ENCODE results near the gene AP2A2.

Gene AP2A2

DNA sequence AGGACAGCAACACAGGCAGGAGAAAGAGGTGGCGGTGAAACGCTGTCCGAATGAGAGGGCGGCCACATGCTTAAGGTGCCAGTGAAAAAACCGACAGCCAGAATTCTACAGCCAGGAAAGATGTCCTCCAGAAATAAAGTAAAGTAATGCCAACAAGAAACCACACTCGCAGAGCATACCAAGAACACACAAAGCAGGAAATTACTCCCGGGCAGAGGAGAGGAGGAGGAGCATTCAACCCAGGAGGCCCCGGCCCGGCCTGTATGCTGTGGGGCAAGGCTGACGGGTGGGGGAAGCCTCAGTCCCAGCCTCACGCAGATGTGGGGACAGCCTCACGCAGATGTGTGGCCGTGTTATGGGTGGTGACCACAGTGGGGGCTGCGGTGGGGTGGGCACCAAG lies 43.1 kb upstream of the AP2A2 start:
- no peak for DNase-seq (ENCODE audit: low spot score)
- Histone ChIP-seq H4K91ac (ENCODE audit: low read depth, low read length, poor library complexity) (no peak overlapping the region), H3K18ac (ENCODE audit: low read length) (no peak overlapping the region), H2BK120ac (ENCODE audit: low read depth, low read length) (no peak overlapping the region), H3K36me3 (replicated peaks in 1 of 2; ENCODE audit: control insufficient read depth in 2 of 2, insufficient read depth in 2 of 2, low read length in 2 of 2) (peaks cover 32 to 73% of the 10 kb centered on the region in 2 donors), H3K23ac (ENCODE audit: low read depth, low read length, poor library complexity) (no peak overlapping the region), H3K9me3 (replicated peaks in 1 of 2; ENCODE audit: control insufficient read depth in 2 of 2, insufficient read depth in 1 of 2, low read depth in 1 of 2, low read length in 2 of 2) (no peaks in the 10 kb centered on the region), H3K9ac (ENCODE audit: low read depth, low read length, poor library complexity) (no peak overlapping the region), H2BK5ac (ENCODE audit: low read length) (no peak overlapping the region), H2BK15ac (ENCODE audit: low read length) (no peak overlapping the region), H3K4me1 (ENCODE audit: control insufficient read depth in 2 of 2, insufficient read depth in 1 of 2, low read depth in 1 of 2, low read length in 2 of 2) (no peaks in the 10 kb centered on the region), H3K27ac (replicated peaks; ENCODE audit: low read length) (no peak overlapping the region), H2AK5ac (ENCODE audit: low read depth, low read length) (no peak overlapping the region), H3K14ac (ENCODE audit: low read length) (no peak overlapping the region), H3K27me3 (ENCODE audit: control insufficient read depth in 3 of 3, insufficient read depth in 3 of 3, low read depth in 1 of 3, low read length in 3 of 3) (no peaks in the 10 kb centered on the region), H2BK12ac (ENCODE audit: low read length) (no peak overlapping the region), H3K79me1 (ENCODE audit: low read depth, low read length) (peaks cover 9% of the 10 kb centered on the region), H3K4me3 (ENCODE audit: low read length in 2 of 2) (no peak overlapping the region), H3K4ac (ENCODE audit: low read length) (no peak overlapping the region), H4K8ac (ENCODE audit: low read depth, low read length) (no peak overlapping the region), H2AFZ (ENCODE audit: low read length) (no peak overlapping the region), H3K4me2 (ENCODE audit: insufficient read depth, low read length, poor library complexity, severe bottlenecking) (no peak overlapping the region)
- no CpG with 5 or more reads among the region's 14 CpGs for WGBS, 2 donors (ENCODE audit: extremely low coverage in 2 of 2, insufficient read length in 2 of 2, insufficient replicate concordance in 1 of 2)

DNA sequence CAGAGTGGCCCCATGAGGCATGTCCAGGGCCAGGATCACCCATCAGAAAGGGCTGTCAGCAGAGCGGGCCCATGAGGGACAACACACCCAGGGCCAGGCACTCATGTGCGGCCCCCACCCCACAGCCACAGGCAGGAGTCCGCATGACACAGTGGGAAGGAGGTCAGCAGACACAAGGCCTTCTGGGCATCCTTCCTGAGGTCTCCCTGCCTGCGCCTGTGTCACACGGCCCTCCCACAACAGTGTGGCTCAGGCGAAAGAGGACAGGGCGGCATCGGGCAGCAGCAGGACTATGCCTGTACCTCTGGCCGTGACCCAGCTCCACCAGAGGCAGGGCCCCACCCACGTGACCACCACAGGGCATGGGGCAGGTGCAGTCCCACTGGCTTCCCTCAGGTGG lies 42.1 kb upstream of the AP2A2 start:
- Histone ChIP-seq H3K14ac (ENCODE audit: low read length) (no peak overlapping the region), H2BK5ac (ENCODE audit: low read length) (no peak overlapping the region), H4K8ac (ENCODE audit: low read depth, low read length) (no peak overlapping the region), H3K9ac (ENCODE audit: low read depth, low read length, poor library complexity) (peak overlapping the region; percentile 10), H2AK5ac (ENCODE audit: low read depth, low read length) (no peak overlapping the region), H2BK15ac (ENCODE audit: low read length) (no peak overlapping the region), H2BK12ac (ENCODE audit: low read length) (no peak overlapping the region), H3K27ac (replicated peaks; ENCODE audit: low read length) (no peak overlapping the region), H3K4me2 (ENCODE audit: insufficient read depth, low read length, poor library complexity, severe bottlenecking) (no peak overlapping the region), H3K4me1 (ENCODE audit: control insufficient read depth in 2 of 2, insufficient read depth in 1 of 2, low read depth in 1 of 2, low read length in 2 of 2) (no peaks in the 10 kb centered on the region), H3K27me3 (ENCODE audit: control insufficient read depth in 3 of 3, insufficient read depth in 3 of 3, low read depth in 1 of 3, low read length in 3 of 3) (no peaks in the 10 kb centered on the region), H3K4ac (ENCODE audit: low read length) (no peak overlapping the region), H2BK120ac (ENCODE audit: low read depth, low read length) (no peak overlapping the region), H3K79me1 (ENCODE audit: low read depth, low read length) (peaks cover 10% of the 10 kb centered on the region), H3K4me3 (ENCODE audit: low read length in 2 of 2) (no peak overlapping the region), H3K9me3 (replicated peaks in 1 of 2; ENCODE audit: control insufficient read depth in 2 of 2, insufficient read depth in 1 of 2, low read depth in 1 of 2, low read length in 2 of 2) (no peaks in the 10 kb centered on the region), H4K91ac (ENCODE audit: low read depth, low read length, poor library complexity) (no peak overlapping the region), H2AFZ (ENCODE audit: low read length) (no peak overlapping the region), H3K23ac (ENCODE audit: low read depth, low read length, poor library complexity) (no peak overlapping the region), H3K36me3 (replicated peaks in 1 of 2; ENCODE audit: control insufficient read depth in 2 of 2, insufficient read depth in 2 of 2, low read length in 2 of 2) (peaks cover 39 to 77% of the 10 kb centered on the region in 2 donors), H3K18ac (ENCODE audit: low read length) (peak overlapping the region; percentile 12)
- DNase-seq (ENCODE audit: low spot score), result no peak
- no CpG with 5 or more reads among the region's 10 CpGs for WGBS, 2 donors (ENCODE audit: extremely low coverage in 2 of 2, insufficient read length in 2 of 2, insufficient replicate concordance in 1 of 2)

DNA sequence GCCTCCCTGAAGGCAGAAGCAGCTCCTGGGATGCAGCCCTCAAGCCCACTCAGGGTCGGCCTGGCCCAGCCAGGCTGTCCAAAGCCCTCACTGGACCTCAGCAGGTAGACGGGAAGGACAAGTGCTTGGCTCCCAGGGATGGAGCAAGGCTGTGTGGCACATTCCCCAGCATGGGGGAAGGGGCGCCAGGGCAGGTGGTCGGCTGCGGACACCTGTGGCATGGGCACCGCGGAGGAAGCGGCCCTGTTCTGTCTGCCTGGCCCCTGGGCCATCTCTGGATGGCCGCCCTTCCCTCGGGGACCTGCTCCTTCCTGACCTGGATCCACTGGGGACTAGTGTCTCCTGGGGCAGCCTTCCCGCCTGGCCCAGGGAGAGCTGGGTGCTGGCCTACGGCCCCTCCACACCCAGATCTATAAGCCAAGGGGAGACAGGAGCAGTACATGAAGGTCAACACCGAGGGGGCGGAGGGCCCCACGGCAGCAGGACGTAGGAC lies 41.0 kb upstream of the AP2A2 start:
- no peak overlapping the region for H4K8ac ChIP-seq (ENCODE audit: low read depth, low read length)
- no peaks in the 10 kb centered on the region for H3K9me3 ChIP-seq (replicated peaks in 1 of 2; ENCODE audit: control insufficient read depth in 2 of 2, insufficient read depth in 1 of 2, low read depth in 1 of 2, low read length in 2 of 2)
- no peak for DNase-seq (ENCODE audit: low spot score)
- H3K27ac ChIP-seq (replicated peaks; ENCODE audit: low read length), result no peak overlapping the region
- no peaks in the 10 kb centered on the region for H3K4me1 ChIP-seq (ENCODE audit: control insufficient read depth in 2 of 2, insufficient read depth in 1 of 2, low read depth in 1 of 2, low read length in 2 of 2)
- H2BK12ac ChIP-seq (ENCODE audit: low read length), result peak overlapping the region; percentile 58
- H3K4me3 ChIP-seq (ENCODE audit: low read length in 2 of 2), result peak overlapping the region in 1 of 2 donors; percentile 25
- H3K14ac ChIP-seq (ENCODE audit: low read length), result peak overlapping the region; percentile 21
- no peak overlapping the region for H3K9ac ChIP-seq (ENCODE audit: low read depth, low read length, poor library complexity)
- H3K4ac ChIP-seq (ENCODE audit: low read length), result peak overlapping the region; percentile 76
- peak overlapping the region; percentile 65 for H3K23ac ChIP-seq (ENCODE audit: low read depth, low read length, poor library complexity)
- H3K36me3 ChIP-seq (replicated peaks in 1 of 2; ENCODE audit: control insufficient read depth in 2 of 2, insufficient read depth in 2 of 2, low read length in 2 of 2), result peaks cover 33 to 69% of the 10 kb centered on the region in 2 donors
- H3K27me3 ChIP-seq (ENCODE audit: control insufficient read depth in 3 of 3, insufficient read depth in 3 of 3, low read depth in 1 of 3, low read length in 3 of 3), result no peaks in the 10 kb centered on the region
- no CpG with 5 or more reads among the region's 16 CpGs for WGBS, 2 donors (ENCODE audit: extremely low coverage in 2 of 2, insufficient read length in 2 of 2, insufficient replicate concordance in 1 of 2)
- no peak overlapping the region for H2AFZ ChIP-seq (ENCODE audit: low read length)
- H2BK120ac ChIP-seq (ENCODE audit: low read depth, low read length), result no peak overlapping the region
- H4K91ac ChIP-seq (ENCODE audit: low read depth, low read length, poor library complexity), result no peak overlapping the region
- no peak overlapping the region for H3K4me2 ChIP-seq (ENCODE audit: insufficient read depth, low read length, poor library complexity, severe bottlenecking)
- H3K79me1 ChIP-seq (ENCODE audit: low read depth, low read length), result peaks cover 11% of the 10 kb centered on the region
- no peak overlapping the region for H2BK5ac ChIP-seq (ENCODE audit: low read length)
- no peak overlapping the region for H3K18ac ChIP-seq (ENCODE audit: low read length)
- no peak overlapping the region for H2BK15ac ChIP-seq (ENCODE audit: low read length)
- no peak overlapping the region for H2AK5ac ChIP-seq (ENCODE audit: low read depth, low read length)

DNA sequence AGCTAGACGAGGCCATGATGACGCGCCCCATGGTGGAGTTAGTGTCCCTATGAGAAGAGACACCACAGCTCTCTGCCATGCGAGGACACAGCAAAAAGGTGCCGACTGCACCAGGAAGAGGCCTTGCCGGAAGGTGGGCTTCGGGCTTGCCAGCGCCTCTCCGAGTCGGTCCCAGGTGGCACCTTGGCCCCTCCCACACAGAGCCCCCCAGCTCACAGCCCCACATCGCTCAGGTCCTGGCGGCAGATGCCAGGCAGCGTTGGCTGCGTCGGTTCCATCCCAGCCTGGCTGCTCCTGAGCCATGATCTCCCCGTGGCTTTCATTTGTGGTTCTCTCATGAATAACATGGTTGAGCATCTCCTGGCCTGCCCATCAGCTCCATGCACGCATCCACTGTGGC lies 39.1 kb upstream of the AP2A2 start:
- Histone ChIP-seq H3K4me2 (ENCODE audit: insufficient read depth, low read length, poor library complexity, severe bottlenecking) (no peak overlapping the region), H3K4me3 (ENCODE audit: low read length in 2 of 2) (no peak overlapping the region), H3K18ac (ENCODE audit: low read length) (no peak overlapping the region), H3K14ac (ENCODE audit: low read length) (no peak overlapping the region), H3K9ac (ENCODE audit: low read depth, low read length, poor library complexity) (no peak overlapping the region), H4K91ac (ENCODE audit: low read depth, low read length, poor library complexity) (no peak overlapping the region), H3K9me3 (replicated peaks in 1 of 2; ENCODE audit: control insufficient read depth in 2 of 2, insufficient read depth in 1 of 2, low read depth in 1 of 2, low read length in 2 of 2) (no peaks in the 10 kb centered on the region), H3K36me3 (replicated peaks in 1 of 2; ENCODE audit: control insufficient read depth in 2 of 2, insufficient read depth in 2 of 2, low read length in 2 of 2) (peaks cover 22 to 61% of the 10 kb centered on the region in 2 donors), H3K4ac (ENCODE audit: low read length) (no peak overlapping the region), H2AK5ac (ENCODE audit: low read depth, low read length) (no peak overlapping the region), H3K4me1 (ENCODE audit: control insufficient read depth in 2 of 2, insufficient read depth in 1 of 2, low read depth in 1 of 2, low read length in 2 of 2) (peaks cover 0 to 11% of the 10 kb centered on the region in 2 donors), H2BK15ac (ENCODE audit: low read length) (no peak overlapping the region), H3K79me1 (ENCODE audit: low read depth, low read length) (peaks cover 8% of the 10 kb centered on the region), H4K8ac (ENCODE audit: low read depth, low read length) (no peak overlapping the region), H2BK120ac (ENCODE audit: low read depth, low read length) (no peak overlapping the region), H2BK12ac (ENCODE audit: low read length) (no peak overlapping the region), H3K23ac (ENCODE audit: low read depth, low read length, poor library complexity) (peak overlapping the region; percentile 43), H2AFZ (ENCODE audit: low read length) (no peak overlapping the region), H3K27ac (replicated peaks; ENCODE audit: low read length) (no peak overlapping the region), H3K27me3 (ENCODE audit: control insufficient read depth in 3 of 3, insufficient read depth in 3 of 3, low read depth in 1 of 3, low read length in 3 of 3) (no peaks in the 10 kb centered on the region), H2BK5ac (ENCODE audit: low read length) (no peak overlapping the region)
- no peak for DNase-seq (ENCODE audit: low spot score)
- WGBS, 2 donors (ENCODE audit: extremely low coverage in 2 of 2, insufficient read length in 2 of 2, insufficient replicate concordance in 1 of 2), result no CpG with 5 or more reads among the region's 17 CpGs
